HG02884 (cell line): Measurements from ENCODE around the gene BCL7C.
"Not testable (repeated sequence)": the region's sequence is repeated elsewhere in the genome, so short reads cannot be mapped to it uniquely, and the experiment has no call there.

Experiments used
- ATAC-seq: cut with Tn5 transposase; IDR thresholded peaks from one replicate; pipeline ENCODE4 v1.9.1; 2021; ENCODE audit warnings: mild to moderate bottlenecking, moderate library complexity; ENCODE audit not compliant: unreplicated experiment

BCL7C gene

DNA sequence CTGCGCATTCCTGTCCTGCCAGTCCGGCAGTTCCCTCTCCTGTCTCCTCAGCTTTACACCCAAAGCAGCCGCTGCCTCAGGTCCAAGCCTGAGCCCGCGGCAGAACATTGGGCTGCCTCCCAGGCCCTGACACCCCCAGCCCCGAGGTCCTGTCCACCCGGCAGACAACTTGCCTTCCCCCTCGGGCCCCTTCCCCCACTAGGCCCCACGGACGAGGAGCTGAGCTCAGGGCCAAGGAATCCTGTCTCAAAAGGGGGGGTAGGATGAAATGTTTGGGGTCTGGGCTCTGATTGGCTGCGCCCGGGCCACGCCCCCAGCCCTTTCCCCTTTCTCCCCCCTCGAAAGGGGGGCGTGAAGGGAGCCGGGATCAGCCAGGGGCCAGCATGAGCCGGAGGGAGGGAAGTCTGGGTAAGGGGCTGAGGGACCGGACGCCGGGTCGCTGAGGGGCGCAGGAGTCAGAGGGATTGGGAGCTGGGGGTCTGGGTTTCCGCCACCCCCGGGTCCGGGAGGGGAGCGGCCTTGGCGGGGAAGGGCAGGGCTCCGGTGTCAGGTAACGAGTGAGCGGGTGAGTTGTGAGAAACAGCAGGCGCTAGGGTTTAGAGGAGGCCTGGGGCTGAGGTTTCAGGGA lies 2.5 kb upstream of the BCL7C start, which contains the start of gene CTF1:
CTF1 (plus strand) TSS at position 354 of the 628 bp plus-strand sequence; CDS start at position 384, 30 bp downstream.
- ATAC-seq = no peak

GRCh38 chr16:30895627-30896260 lies 1.9 kb upstream of the BCL7C start:
- ATAC-seq = no peak

DNA sequence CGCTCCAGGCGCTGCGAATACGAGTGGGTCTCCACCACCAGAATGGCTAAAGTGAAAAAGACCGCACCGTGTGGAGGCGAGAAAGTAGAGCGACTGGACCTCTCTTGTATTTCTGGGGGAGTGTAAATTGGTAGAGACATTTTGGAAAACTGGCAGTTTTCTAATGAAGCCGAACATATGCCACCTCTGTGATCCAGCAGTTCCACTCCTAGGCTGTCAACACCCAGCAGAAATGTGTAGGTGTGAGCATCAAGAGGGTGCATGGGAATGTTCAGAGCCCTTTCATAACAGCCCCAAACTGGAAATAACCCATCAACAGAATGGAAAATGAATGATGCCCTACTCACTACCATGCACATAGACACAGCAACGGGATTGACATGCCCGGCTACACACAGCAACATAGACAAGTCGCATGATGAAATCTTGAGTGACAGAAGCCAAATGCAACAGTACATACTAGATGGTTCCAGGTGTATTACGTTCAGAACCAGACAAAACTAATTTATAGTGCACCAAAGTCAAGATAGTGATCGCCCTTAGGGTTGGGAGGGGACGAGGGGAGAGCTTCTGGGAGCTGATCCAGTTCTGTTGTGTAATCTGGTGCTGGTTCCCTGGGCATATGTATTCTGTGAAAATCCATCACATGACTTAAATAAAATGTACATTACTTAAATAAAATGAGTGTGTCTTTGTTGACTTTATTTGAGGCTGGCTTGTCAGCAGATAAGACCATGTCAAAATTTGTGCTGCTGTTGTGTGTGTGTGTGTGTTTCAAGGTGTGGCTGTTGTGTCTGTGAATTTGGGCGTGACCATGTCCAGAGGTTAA lies 877 bp upstream of the BCL7C start:
- no peak for ATAC-seq

DNA sequence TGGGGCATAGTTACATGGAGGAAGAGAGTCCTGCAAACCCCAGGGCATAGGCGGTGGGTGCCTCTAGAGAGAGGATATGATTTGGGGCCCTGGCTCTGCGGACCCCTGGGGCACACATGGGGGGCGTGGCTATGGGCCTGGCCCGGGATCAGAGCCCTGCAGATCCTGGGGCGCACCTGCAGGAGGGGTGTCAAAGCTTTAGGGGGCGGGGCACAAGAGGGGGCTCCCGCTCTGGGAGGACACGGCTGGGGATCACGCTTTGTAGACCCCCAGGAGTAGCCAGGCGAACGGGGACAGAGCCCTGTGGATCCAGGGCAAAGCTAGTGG lies 497 bp downstream of the BCL7C start:
- no peak for ATAC-seq

- no peak for ATAC-seq
These were observed 1.0 kb downstream of the BCL7C start for GRCh38 chr16:30892670-30893416.

- ATAC-seq = not testable (repeated sequence)
These were observed 2.6 kb downstream of the BCL7C start for GRCh38 chr16:30891043-30891823.

GRCh38 chr16:30889721-30890120 lies 4.2 kb downstream of the BCL7C start:
- no peak for ATAC-seq

DNA sequence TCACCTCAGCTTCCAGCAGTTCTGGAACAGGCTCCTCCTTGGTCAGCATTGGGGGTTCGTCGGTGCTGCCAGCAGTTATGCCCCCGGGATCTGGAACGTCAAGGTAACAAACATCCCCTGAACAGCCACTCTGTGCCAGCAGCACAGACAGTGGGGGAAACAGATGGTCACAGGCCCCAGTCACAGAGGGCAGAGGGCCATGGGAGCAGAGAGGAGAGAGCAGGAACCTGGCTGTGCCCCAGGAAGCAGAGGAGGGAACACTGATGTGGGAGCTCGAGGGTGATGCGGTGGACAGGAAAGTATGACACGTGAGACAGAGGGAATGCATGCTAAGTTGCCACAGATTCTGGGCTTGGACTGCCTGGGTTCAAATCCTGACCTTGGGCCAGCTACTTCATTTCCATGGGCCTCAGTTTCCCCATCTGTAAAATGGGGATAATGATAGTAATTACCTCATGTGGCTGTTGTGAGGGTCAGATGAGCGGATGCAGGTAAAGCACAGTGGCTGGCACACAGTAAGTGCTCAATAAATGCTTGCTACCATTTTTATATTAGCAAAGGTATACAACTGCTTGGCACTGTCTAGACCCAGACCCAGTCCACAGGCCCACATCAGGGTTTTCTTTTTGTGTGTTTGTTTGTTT lies 4.9 kb downstream of the BCL7C start:
- no peak for ATAC-seq

DNA sequence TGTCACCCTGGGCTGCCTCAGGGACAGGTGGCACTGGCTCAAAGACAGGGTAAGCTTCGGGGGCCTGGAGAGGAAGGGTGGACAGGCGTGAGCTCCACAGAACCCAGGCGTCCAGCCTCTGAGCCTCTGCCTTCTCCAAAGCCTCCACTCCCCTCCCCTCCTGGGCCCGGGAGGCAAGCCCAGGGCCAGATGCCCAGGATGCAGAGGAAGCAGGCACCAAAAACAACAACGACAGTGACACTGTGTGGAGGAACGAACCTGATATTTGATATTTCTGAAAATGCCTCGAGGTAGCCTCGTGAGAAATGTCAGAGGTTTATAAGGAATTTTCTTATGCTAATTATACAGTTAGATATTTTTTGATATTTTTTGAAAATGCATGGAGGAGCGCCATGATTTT lies 6.0 kb downstream of the BCL7C start:
- ATAC-seq = no peak

DNA sequence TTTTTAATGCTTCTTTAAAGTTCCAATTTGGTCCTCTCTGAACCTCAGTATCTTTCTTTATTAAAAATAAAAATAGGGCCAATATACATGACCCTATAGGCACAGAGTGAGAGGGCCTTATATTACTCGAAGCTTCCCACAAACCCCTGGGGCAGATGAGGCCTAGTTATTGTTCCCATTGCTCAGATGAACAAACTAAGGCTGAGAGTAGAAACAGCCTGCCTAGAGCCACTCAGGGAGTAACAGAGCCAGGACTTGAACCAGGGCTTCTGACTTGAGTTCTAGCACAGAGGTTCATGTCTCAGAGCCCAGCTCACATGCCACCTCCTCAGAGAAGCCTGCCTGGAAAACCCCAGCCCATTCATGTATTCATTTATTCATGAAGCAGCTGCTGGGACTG lies 7.7 kb downstream of the BCL7C start:
- no peak for ATAC-seq

DNA sequence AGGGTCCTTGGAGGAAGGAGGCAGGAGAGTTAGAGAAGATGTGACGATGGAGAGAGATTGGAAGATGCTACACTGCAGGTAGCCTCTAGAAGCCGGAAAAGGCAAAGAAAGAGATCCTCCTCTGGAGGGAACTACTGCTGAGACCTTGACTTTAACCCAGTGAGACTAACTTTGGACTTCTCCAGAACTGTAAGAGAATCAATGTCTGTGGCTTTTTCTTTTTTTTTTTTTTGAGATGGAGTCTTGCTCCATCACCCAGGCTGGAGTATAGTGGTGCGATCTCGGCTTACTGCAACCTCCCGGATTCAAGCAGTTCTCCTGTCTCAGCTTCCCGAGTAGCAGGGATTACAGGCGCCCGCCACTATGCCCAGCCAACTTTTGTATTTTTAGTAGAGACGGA lies 8.7 kb downstream of the BCL7C start:
- ATAC-seq = no peak

DNA sequence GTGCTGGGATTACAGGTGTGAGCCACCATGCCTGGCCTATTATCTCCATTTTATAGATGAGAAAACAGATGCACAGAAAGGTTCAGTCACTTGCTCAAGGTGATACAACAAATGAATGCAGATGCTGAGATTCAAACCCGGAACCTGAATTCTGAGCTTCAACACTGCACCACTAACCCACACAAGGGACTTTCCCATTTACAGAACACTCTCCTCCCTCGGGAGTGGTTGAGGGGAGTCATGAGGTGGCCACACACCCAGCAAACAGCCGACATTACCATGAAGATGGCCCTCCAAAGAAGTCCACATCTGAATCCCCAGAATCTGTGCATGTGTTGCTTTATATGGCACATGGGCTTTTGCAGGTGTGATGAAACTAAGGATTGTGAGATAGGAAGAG lies 9.1 kb downstream of the BCL7C start:
- ATAC-seq = no peak

DNA sequence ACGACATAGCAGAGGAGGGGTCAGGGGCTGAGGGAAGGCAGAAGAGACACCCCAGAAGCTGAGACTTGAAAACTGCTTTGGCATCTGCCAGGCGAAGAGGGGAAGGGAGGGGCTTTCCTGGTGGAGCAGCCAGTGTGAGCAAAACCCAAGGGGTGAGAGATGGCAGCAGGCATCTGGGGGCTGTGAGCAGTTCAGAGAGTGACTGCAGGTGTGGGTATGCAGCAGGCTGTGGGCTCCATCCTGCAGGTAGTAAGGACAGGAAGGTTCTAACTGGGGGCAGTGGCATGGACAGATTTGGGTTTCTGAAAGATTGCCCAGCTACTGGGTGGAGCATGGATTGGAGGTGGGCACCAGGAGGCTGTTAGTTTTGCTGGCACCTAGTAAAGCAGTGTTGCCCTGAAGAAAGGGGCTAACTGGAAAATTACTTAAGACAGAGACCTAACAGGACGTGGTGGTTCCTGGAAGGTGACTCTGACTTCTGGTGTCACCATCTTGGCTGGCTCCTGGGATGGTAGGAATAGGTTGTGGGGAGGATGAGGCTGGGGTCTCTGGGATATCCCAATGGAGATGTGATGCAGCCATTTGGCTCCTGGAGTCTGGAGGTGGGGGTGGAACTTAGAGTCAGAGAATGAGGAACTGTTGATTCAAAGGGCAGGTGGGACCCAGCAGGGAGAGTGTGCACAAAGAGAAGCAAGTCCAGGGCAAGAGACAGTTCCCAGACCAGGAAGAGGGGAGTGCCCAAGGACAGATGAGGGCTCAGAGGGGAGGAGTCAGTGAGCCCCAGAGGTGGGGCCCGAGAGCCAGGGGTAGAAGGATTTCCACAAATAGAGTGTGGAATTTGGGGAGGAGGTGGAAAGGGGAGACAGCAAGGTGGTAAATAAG lies 11.2 kb downstream of the BCL7C start:
- ATAC-seq = no peak

DNA sequence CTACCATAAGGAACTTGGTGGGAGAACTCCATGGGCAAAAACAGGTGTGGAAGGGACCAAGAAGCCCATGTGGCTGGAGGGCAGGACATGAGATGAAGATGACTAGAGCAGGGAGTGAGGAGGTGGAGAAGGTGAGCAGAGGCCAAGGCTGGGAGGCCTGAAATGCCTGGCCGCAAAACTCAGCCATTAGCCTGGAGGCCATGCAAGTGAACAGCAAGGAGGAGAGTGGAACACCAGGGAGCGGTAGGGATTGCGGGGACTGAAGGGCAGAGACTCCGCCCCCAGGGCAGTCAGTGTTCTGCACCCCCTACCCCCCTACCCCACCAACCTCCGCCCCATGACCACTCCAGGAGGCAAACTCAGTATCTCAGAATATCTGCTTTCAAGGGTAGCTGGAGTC lies 17.0 kb downstream of the BCL7C start:
- no peak for ATAC-seq

DNA sequence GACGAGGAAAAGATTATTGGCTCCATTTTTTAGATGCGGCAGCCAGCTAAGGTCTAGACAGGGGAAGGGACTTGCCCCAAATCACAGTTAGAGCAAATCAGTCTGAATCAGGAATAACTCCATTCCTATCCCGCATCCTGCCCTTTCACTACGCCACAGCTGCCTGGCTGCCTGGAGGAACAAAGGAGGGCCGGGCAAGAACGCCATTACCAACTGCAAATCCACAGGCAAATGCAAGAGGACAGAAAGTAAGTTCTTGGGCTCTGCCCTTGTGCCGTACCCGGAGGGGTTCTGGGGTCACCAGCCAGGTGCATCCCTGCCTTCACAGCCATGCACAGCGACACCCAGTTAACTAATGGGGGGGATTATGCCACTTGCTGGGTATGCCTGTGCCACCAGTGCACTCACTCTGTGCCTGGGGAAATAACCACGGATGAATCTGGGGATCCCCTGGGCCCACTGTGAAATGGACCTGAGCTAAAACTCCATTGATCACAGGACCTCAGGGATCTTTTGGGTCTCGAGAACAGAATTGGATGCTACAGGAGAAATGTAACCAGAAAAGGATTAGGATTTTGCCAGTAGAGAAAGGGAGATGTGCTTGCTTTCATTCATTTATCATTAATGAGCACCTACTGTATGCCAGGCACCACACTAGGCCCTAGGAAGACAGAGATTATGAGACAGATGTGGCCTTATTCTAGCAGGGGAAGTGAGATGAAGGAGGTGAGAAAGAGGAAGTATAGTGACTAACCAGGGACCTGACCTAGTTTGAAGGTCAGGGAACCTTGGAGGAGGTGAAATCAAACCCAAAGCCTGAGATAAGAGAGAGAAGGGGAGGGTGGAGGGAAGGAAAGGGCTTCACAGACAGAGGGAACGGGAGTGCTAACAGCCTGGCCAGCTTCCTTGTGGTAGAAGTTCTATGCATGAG lies 17.7 kb downstream of the BCL7C start:
- no peak for ATAC-seq

- peak; percentile 72 for ATAC-seq
These were observed 18.8 kb downstream of the BCL7C start for GRCh38 chr16:30874821-30875717.

- ATAC-seq = no peak
These were observed 19.5 kb downstream of the BCL7C start for GRCh38 chr16:30874244-30874820.
